Measurements from ENCODE around the gene OXSM. TPM values are rescaled to one million over a fixed set of nuclear protein-coding genes. Genes with fewer than 3 reads are reported as not detected.
A peak's percentile ranks its signal among the peaks of the same experiment; 100 is the strongest.

Gene OXSM
- total RNA-seq, 1 donor from 2014 or later: 5.9 TPM

GRCh38 chr3:25782938-25783660 lies 6.8 kb upstream of the OXSM start, which contains the start of gene NGLY1:
Gene NGLY1, minus strand, starts transcription at chr3:25783443. Its CDS starts 53 bp downstream, at chr3:25783390.
- Histone ChIP-seq H3K36me3 (no peaks in the 10 kb centered on the region), H3K27ac (peak within 1 kb of the TSS; percentile 87), H3K4me3 (peak within 1 kb of the TSS; percentile 56 to 94), H3K9me3 (no peaks in the 10 kb centered on the region), H3K27me3 (no peaks in the 10 kb centered on the region), H3K4me1 (peaks cover 16% of the 10 kb centered on the region)
- peak in 1 of 2 donors; percentile 83 for TF ChIP-seq POLR2AphosphoS5 (IDR thresholded peaks at IDR 0.05; ENCODE audit: insufficient read depth in 1 of 2, low read depth in 1 of 2)
- peak in 1 of 2 donors; percentile 84 for TF ChIP-seq POLR2A (IDR thresholded peaks at IDR 0.05)
- TF ChIP-seq CTCF (IDR thresholded peaks at IDR 0.05): peak in 1 of 3 experiments; percentile 6
- no peak for DNase-seq (ENCODE audit: extremely low spot score in 2 of 2)
- intact Hi-C loops (cut with DNase I): loop anchor here (10.0 kb wide), 1 partner anchor 118 kb away; the partner anchor contains the start of gene TOP2B

GRCh38 chr3:25783661-25784512 lies 6.0 kb upstream of the OXSM start:
- DNase-seq (ENCODE audit: extremely low spot score in 2 of 2): no peak
- no peaks in the 10 kb centered on the region for H3K36me3 ChIP-seq

GRCh38 chr3:25784971-25785370 lies 4.9 kb upstream of the OXSM start:
- H3K27ac ChIP-seq: no peak overlapping the region
- no peaks in the 10 kb centered on the region for H3K9me3 ChIP-seq
- no peak overlapping the region for H3K4me3 ChIP-seq
- no peaks in the 10 kb centered on the region for H3K27me3 ChIP-seq
- no peaks in the 10 kb centered on the region for H3K36me3 ChIP-seq
- peaks cover 26% of the 10 kb centered on the region for H3K4me1 ChIP-seq
- TF ChIP-seq POLR2AphosphoS5 (IDR thresholded peaks at IDR 0.05; ENCODE audit: insufficient read depth in 1 of 2, low read depth in 1 of 2) (no peak), POLR2A (IDR thresholded peaks at IDR 0.05) (no peak), CTCF (IDR thresholded peaks at IDR 0.05) (no peak)
- intact Hi-C loops (cut with DNase I): loop anchor here (10.0 kb wide), 1 partner anchor 120 kb away; the partner anchor contains the start of gene TOP2B
- DNase-seq (ENCODE audit: extremely low spot score in 2 of 2): no peak

More at GRCh38 chr3:25783661-25784512, 6.0 kb upstream of the OXSM start:
- peaks cover 19% of the 10 kb centered on the region for H3K4me1 ChIP-seq
- H3K9me3 ChIP-seq: no peaks in the 10 kb centered on the region
- intact Hi-C loops (cut with DNase I): loop anchor here (10.0 kb wide), 1 partner anchor 119 kb away; the partner anchor contains the start of gene TOP2B
- peak overlapping the region; percentile 56 to 94 for H3K4me3 ChIP-seq
- H3K27ac ChIP-seq: peak overlapping the region; percentile 87
- TF ChIP-seq POLR2A (IDR thresholded peaks at IDR 0.05) (no peak), POLR2AphosphoS5 (IDR thresholded peaks at IDR 0.05; ENCODE audit: insufficient read depth in 1 of 2, low read depth in 1 of 2) (peak in 1 of 2 donors; percentile 8)
- H3K27me3 ChIP-seq: no peaks in the 10 kb centered on the region

GRCh38 chr3:25785826-25786225 lies 4.1 kb upstream of the OXSM start:
- TF ChIP-seq POLR2AphosphoS5 (IDR thresholded peaks at IDR 0.05; ENCODE audit: insufficient read depth in 1 of 2, low read depth in 1 of 2) (no peak), POLR2A (IDR thresholded peaks at IDR 0.05) (no peak), CTCF (IDR thresholded peaks at IDR 0.05) (no peak)
- no peaks in the 10 kb centered on the region for H3K9me3 ChIP-seq
- no peaks in the 10 kb centered on the region for H3K36me3 ChIP-seq
- H3K27me3 ChIP-seq: no peaks in the 10 kb centered on the region
- peaks cover 32% of the 10 kb centered on the region for H3K4me1 ChIP-seq
- H3K27ac ChIP-seq: no peak overlapping the region
- no peak overlapping the region for H3K4me3 ChIP-seq
- intact Hi-C loops (cut with DNase I): loop anchor here (10.0 kb wide), 1 partner anchor 121 kb away; the partner anchor contains the start of gene TOP2B
- no peak for DNase-seq (ENCODE audit: extremely low spot score in 2 of 2)

- no peak overlapping the region for H3K4me3 ChIP-seq
- no peak overlapping the region for H3K27ac ChIP-seq
- TF ChIP-seq POLR2A (IDR thresholded peaks at IDR 0.05): no peak
- TF ChIP-seq POLR2AphosphoS5 (IDR thresholded peaks at IDR 0.05; ENCODE audit: insufficient read depth in 1 of 2, low read depth in 1 of 2): no peak
- TF ChIP-seq CTCF (IDR thresholded peaks at IDR 0.05): no peak
- H3K9me3 ChIP-seq: no peaks in the 10 kb centered on the region
- intact Hi-C loops (cut with DNase I): loop anchor here (10.0 kb wide), 1 partner anchor 123 kb away; the partner anchor contains the start of gene TOP2B
- H3K4me1 ChIP-seq: peaks cover 30% of the 10 kb centered on the region
- no peak for DNase-seq (ENCODE audit: extremely low spot score in 2 of 2)
- H3K27me3 ChIP-seq: no peaks in the 10 kb centered on the region
- no peaks in the 10 kb centered on the region for H3K36me3 ChIP-seq
Measured at GRCh38 chr3:25787689-25788088, 2.2 kb upstream of the OXSM start.

All from vagina (tissue), 2 donors.